DOHH2 (cell line): ENCODE results near the gene IL7R.

ENCODE experiments used
- H3F3A ChIP-seq: fragments of 200-600 bp; sonication (generic), shearing (Covaris generic); 2 replicates; pipeline ENCODE4 v1.6.0; 2016; ENCODE audit warnings: antibody characterized with exemption, mild to moderate bottlenecking; ENCODE audit not compliant: control insufficient read depth, insufficient read depth
- H3K27ac ChIP-seq: fragments of 200-600 bp; sonication (generic); 2 replicates; pipeline ENCODE4 v1.5.1; 2014; ENCODE audit warnings: low read depth, mild to moderate bottlenecking, low read length, moderate library complexity
- H3K27me3 ChIP-seq: fragments of 200-600 bp; sonication (generic); 2 replicates; pipeline ENCODE4 v1.6.1; 2014; ENCODE audit warnings: mild to moderate bottlenecking, low read length, mixed read lengths; ENCODE audit not compliant: control insufficient read depth
- H3K36me3 ChIP-seq: fragments of 200-600 bp; sonication (generic); 2 replicates; pipeline ENCODE4 v1.6.1; 2014; ENCODE audit warnings: mild to moderate bottlenecking, low read length, moderate library complexity, mixed read lengths; ENCODE audit not compliant: control insufficient read depth
- H3K4me1 ChIP-seq: fragments of 200-600 bp; sonication (generic); 2 replicates; pipeline ENCODE4 v1.6.1; 2014; ENCODE audit warnings: mild to moderate bottlenecking, low read length, mixed read lengths; ENCODE audit not compliant: control insufficient read depth
- H3K4me2 ChIP-seq: fragments of 200-600 bp; sonication (generic); 2 replicates; pipeline ENCODE4 v1.6.0; 2014; ENCODE audit warnings: mild to moderate bottlenecking, low read length, moderate library complexity
- H3K4me3 ChIP-seq: fragments of 200-600 bp; sonication (generic); 2 replicates; pipeline ENCODE4 v1.5.1; 2014; ENCODE audit warnings: mild to moderate bottlenecking, low read length, mixed read lengths
- H3K79me2 ChIP-seq: fragments of 200-600 bp; sonication (generic); 2 replicates; pipeline ENCODE4 v1.6.1; 2014; ENCODE audit warnings: mild to moderate bottlenecking, low read length, mixed read lengths; ENCODE audit not compliant: control insufficient read depth
- H3K9me2 ChIP-seq: fragments of 200-600 bp; sonication (generic); replicated peaks from 2 replicates; pipeline ENCODE4 v1.6.1; 2014; ENCODE audit warnings: mild to moderate bottlenecking, low read length, mixed read lengths; ENCODE audit not compliant: control insufficient read depth
- H3K9me3 ChIP-seq: fragments of 200-600 bp; sonication (generic); 2 replicates; pipeline ENCODE4 v1.6.1; 2014; ENCODE audit warnings: antibody characterized with exemption, low read length, mixed read lengths; ENCODE audit not compliant: control insufficient read depth, insufficient read depth
- H4K20me1 ChIP-seq: fragments of 200-600 bp; sonication (generic); 2 replicates; pipeline ENCODE4 v1.6.0; 2014; ENCODE audit warnings: low read depth, mild to moderate bottlenecking, antibody characterized with exemption, low read length, moderate library complexity; ENCODE audit not compliant: control insufficient read depth, insufficient read depth
- EZH2phosphoT487 ChIP-seq: fragments of 200-600 bp; sonication (generic); IDR thresholded peaks from 2 replicates; pipeline ENCODE4 v1.6.1; 2017; ENCODE audit warnings: borderline replicate concordance, mild to moderate bottlenecking, antibody characterized with exemption, low read length, moderate library complexity, mixed read lengths
- TF ChIP-seq, protein P1 (sequence below): fragments of 200-600 bp; sonication (generic); IDR thresholded peaks from one replicate; pipeline ENCODE4 v1.5.1; 2014; ENCODE audit warnings: antibody characterized with exemption, mild to moderate bottlenecking, low read depth, low read length; ENCODE audit not compliant: poor library complexity, severe bottlenecking

The IL7R gene

GRCh38 chr5:35876454-35876853 lies 19.8 kb downstream of the IL7R start:
- no peaks in the 10 kb centered on the region for H3K9me2 ChIP-seq
- H3K4me1 ChIP-seq = peaks cover 49% of the 10 kb centered on the region
- no peaks in the 10 kb centered on the region for H3K27me3 ChIP-seq
- no peaks in the 10 kb centered on the region for H4K20me1 ChIP-seq
- H3K36me3 ChIP-seq = peaks cover 68% of the 10 kb centered on the region
- TF ChIP-seq, protein P1, sequence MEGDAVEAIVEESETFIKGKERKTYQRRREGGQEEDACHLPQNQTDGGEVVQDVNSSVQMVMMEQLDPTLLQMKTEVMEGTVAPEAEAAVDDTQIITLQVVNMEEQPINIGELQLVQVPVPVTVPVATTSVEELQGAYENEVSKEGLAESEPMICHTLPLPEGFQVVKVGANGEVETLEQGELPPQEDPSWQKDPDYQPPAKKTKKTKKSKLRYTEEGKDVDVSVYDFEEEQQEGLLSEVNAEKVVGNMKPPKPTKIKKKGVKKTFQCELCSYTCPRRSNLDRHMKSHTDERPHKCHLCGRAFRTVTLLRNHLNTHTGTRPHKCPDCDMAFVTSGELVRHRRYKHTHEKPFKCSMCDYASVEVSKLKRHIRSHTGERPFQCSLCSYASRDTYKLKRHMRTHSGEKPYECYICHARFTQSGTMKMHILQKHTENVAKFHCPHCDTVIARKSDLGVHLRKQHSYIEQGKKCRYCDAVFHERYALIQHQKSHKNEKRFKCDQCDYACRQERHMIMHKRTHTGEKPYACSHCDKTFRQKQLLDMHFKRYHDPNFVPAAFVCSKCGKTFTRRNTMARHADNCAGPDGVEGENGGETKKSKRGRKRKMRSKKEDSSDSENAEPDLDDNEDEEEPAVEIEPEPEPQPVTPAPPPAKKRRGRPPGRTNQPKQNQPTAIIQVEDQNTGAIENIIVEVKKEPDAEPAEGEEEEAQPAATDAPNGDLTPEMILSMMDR = no peak
- TF ChIP-seq EZH2phosphoT487 = no peak
- H3K79me2 ChIP-seq = no peaks in the 10 kb centered on the region
- H3K9me3 ChIP-seq = no peaks in the 10 kb centered on the region
- H3K4me2 ChIP-seq = no peak overlapping the region
- H3F3A ChIP-seq = no peaks in the 10 kb centered on the region
- no peak overlapping the region; the same call in 1 of the 2 replicates for H3K4me3 ChIP-seq
- 0 out of 2 replicates have a peak overlapping the region, but pooled peaks have one; percentile 7 for H3K27ac ChIP-seq

DNA sequence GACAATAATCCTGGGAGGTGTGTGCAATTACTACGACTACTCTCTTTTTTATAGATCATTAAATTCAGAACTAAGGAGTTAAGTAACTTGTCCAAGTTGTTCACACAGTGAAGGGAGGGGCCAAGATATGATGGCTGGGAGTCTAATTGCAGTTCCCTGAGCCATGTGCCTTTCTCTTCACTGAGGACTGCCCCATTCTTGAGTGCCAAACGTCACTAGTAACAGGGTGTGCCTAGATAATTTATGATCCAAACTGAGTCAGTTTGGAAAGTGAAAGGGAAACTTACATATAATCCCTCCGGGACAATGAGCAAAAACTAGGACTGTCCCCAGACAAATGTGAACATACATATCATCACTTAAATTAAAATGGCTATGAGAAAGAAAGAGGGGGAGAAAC lies 20.2 kb downstream of the IL7R start:
- Histone ChIP-seq H3K4me3 (no peak overlapping the region), H3K4me2 (no peak overlapping the region), H3K4me1 (peaks cover 54% of the 10 kb centered on the region), H3F3A (no peaks in the 10 kb centered on the region), H3K9me3 (no peaks in the 10 kb centered on the region), H3K36me3 (peaks cover 67% of the 10 kb centered on the region), H4K20me1 (no peaks in the 10 kb centered on the region), H3K27ac (no peak overlapping the region), H3K27me3 (no peaks in the 10 kb centered on the region), H3K79me2 (no peaks in the 10 kb centered on the region), H3K9me2 (no peaks in the 10 kb centered on the region)
- TF ChIP-seq, protein P1 = no peak
- no peak for TF ChIP-seq EZH2phosphoT487

DNA sequence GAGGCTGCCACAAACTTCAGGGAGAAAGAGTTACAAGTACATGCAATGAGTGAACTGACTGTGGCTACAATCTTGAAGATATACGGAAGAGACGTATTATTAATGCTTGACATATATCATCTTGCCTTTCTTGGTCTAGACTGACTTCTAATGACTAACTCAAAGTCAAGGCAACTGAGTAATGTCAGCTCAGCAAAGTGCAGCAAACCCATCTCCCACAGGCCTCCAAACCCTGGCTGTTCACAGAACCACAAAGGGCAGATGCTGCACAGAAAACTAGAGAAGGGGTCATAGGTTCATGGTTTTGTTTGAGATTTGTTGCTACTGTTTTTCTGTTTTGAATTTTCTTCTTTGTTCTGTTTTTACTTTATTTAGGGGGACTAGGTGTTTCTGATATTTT lies 21.0 kb downstream of the IL7R start:
- H3K27ac ChIP-seq = no peak overlapping the region
- no peaks in the 10 kb centered on the region for H3K79me2 ChIP-seq
- peaks cover 61% of the 10 kb centered on the region for H3K4me1 ChIP-seq
- H3K9me2 ChIP-seq = no peaks in the 10 kb centered on the region
- H3K36me3 ChIP-seq = peaks cover 72% of the 10 kb centered on the region
- no peak for TF ChIP-seq EZH2phosphoT487
- TF ChIP-seq, protein P1 = no peak
- H3F3A ChIP-seq = no peaks in the 10 kb centered on the region
- H3K4me3 ChIP-seq = no peak overlapping the region
- no peaks in the 10 kb centered on the region for H4K20me1 ChIP-seq
- no peak overlapping the region for H3K4me2 ChIP-seq
- H3K9me3 ChIP-seq = no peaks in the 10 kb centered on the region
- H3K27me3 ChIP-seq = no peaks in the 10 kb centered on the region

DNA sequence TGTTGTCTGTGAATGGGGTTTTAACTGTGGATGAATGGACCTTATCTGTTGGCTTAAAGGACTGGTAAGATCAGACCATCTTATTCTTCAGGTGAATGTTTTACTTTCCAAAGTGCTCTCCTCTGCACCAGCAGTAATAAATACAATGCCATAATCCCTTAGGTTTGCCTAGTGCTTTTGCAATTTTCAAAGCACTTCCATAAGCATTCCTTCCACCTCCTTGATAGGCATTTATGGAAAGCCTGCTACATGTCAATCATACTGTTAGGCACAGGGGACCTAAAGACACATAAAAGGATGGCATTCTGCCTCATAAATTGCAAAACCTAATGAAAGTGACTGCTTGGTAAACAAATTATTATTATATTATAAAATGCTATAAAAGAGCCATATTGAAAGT lies 21.4 kb downstream of the IL7R start:
- H3K9me2 ChIP-seq = no peaks in the 10 kb centered on the region
- H3K79me2 ChIP-seq = no peaks in the 10 kb centered on the region
- H3K4me2 ChIP-seq = no peak overlapping the region
- H3K9me3 ChIP-seq = no peaks in the 10 kb centered on the region
- H3K4me3 ChIP-seq = no peak overlapping the region
- no peaks in the 10 kb centered on the region for H3K27me3 ChIP-seq
- peaks cover 65% of the 10 kb centered on the region for H3K4me1 ChIP-seq
- H3K27ac ChIP-seq = no peak overlapping the region
- H3K36me3 ChIP-seq = peaks cover 73% of the 10 kb centered on the region
- TF ChIP-seq, protein P1 = no peak
- H4K20me1 ChIP-seq = no peaks in the 10 kb centered on the region
- H3F3A ChIP-seq = no peaks in the 10 kb centered on the region
